Islet of Langerhans (tissue), 1 donor: ENCODE results near the gene EYS.

ENCODE experiments used
- FAIRE-seq: peaks from one replicate; lab custom pipeline; 2011; peaks lifted over from hg19 to GRCh38; lab: Jason Lieb, UNC

The EYS gene

GRCh38 chr6:64955435-64955848 lies 751.6 kb downstream of the EYS start:
- no peak for FAIRE-seq

GRCh38 chr6:64949257-64949656 lies 757.8 kb downstream of the EYS start:
- no peak for FAIRE-seq

DNA sequence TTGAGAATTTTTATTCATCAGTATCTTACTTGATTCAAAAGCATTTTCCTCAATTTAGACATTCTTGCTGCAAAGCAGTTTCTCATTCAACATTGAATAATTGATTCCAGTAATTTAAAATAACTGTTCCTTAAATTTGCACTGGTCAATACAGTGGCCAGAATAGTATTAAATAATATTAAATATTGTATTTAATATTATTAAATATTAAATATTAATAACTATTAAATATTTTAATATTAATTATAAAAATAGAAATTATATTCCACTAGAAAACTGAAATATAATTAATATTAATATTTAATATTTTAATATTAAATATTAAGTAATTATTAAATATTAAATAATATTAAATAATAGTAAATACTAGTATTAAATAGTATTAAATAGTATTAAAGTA lies 758.8 kb downstream of the EYS start:
- FAIRE-seq, result peak; percentile 76

DNA sequence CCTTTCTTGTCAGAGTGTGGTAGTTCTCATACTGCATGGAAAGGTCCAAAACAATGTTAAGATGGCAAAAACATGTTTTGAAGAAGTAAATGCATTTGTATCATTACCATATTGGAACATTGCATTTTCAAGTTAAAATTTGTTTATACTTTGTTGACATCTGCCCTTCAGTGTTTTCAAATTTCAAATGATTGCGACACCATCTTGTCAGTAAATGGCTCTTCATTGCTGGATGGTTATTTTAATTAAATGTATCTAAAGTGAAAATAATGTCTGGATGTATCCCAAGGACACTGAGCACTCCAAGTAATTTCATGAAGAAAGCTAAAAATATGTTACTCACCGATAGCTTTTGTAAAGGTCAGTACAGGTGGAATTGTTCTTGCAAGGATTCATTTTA lies 761.6 kb downstream of the EYS start:
- FAIRE-seq, result no peak

DNA sequence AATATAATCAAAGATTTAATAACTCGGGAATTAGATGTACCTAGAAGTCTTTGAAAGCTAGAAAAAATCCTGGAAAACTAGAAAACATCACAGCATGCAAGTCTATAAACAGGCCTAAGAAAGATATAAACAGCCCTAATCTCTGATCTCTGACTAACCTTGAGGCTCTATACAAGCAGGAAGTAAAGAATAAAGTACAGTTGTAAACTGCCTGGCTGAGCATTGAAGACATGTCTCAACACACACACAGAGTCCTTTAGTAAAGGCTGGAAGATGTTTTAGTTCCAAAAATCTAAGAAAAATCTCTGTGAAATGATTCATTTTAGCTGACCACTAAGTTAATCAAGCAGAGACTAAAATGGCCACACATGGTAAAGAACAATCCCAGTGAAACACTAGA lies 774.5 kb downstream of the EYS start:
- FAIRE-seq, result no peak

DNA sequence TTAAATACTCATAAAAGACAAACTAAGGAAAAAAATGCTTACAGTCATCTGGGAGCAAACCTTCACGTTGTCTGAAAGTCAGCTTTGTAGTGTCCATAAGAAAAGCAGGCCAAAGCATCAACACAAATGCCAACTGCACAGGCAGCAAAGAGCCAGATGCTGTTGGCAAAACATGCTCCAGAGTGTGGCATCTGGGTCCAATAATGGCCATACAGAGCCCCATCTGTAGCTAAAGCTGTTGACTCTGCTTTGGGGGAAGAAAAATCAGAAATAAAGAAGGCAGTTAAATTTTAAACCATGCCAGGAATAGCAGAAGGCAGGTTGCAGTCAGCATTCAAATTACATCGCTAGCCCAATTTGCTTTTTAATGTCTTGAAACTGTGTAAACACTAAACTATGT lies 776.3 kb downstream of the EYS start:
- FAIRE-seq, result no peak

DNA sequence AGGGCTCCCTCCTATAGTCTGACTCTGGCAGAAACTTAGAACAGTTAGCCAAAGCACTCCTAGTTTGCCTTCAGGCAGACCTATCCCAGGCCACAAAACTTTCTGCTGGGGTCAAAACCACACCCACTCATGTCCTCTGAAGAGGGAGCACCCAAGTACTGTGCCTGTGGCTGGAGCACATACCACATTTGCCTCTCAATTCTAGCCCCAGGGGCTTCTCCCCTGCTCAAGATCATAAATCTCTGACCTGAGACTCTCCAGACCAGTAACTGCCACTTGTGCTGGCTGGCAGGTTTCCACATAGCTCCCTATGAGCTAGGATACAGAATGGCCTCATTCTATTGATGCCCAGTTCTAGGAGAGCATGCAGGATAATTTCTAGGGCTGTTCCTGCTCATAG lies 781.0 kb downstream of the EYS start:
- no peak for FAIRE-seq

DNA sequence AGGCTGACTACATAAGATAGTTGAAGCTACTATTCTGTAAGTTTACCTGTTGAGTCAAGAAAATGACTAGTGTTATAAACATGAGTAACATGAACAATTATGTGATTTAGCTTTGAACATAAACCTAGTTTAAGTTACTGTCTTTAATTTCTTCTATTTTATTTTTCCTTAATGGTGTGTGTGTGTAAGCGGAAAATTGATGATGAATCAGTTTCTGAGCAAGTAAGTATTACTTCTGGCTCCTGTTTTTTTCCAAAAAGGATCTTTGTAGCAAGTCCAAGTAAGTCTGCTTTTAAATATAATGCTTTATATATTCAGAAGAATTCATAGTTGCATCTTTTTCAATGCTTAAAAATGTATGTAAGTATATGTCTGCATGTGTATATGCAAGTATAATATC lies 786.8 kb downstream of the EYS start:
- FAIRE-seq, result no peak

DNA sequence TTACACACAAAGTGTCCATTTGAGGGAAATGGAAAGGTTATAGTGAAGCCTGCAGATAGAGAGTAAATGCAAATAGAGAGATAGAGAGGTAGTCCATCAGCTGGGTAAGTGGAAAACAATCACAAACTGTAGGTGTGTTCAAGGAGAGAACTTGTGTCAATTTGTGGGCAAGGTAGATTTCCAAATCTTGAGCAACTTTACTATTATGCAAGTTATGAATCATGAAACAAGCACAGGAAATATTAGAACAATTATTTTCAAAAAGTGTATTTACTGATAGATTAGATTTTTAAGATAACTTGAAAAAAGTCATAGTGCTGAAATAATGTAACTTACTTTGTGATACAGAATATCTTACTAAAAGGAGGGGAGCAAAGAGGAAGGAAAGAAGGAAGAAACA lies 792.9 kb downstream of the EYS start:
- no peak for FAIRE-seq

- no peak for FAIRE-seq
Observed at GRCh38 chr6:64912966-64913365, 794.1 kb downstream of the EYS start.

- no peak for FAIRE-seq
Observed at GRCh38 chr6:64908104-64908503, 798.9 kb downstream of the EYS start.

DNA sequence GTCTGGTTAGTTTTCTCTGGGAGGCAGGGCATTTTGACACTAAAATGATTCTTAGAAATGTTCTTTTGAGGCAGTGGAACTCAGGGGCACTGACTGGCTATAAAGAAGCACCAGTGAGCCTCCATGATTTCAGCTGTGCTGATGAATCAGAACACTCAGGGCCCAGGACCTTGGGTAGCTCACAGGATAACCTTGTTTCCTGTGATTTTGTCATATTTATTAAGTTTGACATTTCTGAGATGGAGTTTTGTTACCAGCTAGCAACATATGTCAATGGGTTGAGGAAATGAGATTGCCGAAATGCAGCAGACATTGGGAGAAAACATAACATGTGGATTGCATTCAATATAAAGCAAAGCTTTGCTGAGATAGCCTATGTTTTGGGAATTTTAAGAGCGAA lies 802.4 kb downstream of the EYS start:
- no peak for FAIRE-seq

DNA sequence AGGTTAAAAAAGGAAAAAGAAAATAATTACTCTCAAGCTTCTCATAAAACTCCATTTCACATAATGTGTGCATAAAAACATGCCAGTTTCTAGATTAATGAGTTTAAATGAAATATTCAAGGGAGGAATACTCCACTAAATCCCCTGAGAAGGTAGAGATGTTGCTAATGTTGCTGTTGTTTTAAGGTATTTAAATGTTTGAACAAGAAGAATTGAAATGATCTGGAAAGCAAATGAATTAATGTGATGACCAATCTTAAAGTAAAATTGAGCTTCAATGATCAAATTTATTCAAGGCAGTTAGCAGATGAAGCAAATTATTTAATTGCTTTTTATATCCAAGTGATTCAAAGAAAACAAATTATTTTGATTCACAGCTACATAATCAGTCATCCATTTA lies 804.4 kb downstream of the EYS start:
- FAIRE-seq, result peak; percentile 86

DNA sequence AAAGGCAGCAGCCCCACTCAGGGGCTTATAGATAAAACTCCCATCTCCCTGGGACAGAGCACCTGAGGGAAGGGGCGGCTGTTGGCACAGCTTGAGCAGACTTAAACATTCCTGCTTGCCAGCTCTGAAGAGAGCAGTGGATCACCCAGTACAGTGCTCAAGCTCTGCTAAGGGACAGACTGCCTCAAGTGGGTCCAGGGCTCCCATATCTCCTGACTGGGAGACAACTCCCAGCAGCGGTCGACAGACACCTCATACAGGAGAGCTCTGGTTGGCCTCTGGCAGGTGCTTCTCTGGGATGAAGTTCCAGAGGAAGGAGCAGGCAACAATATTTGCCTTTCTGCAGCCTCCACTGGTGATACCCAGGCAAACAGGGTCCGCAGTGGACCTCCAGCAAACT lies 810.1 kb downstream of the EYS start:
- FAIRE-seq, result no peak

GRCh38 chr6:64895945-64896344 lies 811.1 kb downstream of the EYS start:
- no peak for FAIRE-seq

GRCh38 chr6:64890609-64891008 lies 816.4 kb downstream of the EYS start:
- FAIRE-seq, result no peak

- FAIRE-seq, result peak; percentile 5
Observed at GRCh38 chr6:64889144-64889543, 817.9 kb downstream of the EYS start.

DNA sequence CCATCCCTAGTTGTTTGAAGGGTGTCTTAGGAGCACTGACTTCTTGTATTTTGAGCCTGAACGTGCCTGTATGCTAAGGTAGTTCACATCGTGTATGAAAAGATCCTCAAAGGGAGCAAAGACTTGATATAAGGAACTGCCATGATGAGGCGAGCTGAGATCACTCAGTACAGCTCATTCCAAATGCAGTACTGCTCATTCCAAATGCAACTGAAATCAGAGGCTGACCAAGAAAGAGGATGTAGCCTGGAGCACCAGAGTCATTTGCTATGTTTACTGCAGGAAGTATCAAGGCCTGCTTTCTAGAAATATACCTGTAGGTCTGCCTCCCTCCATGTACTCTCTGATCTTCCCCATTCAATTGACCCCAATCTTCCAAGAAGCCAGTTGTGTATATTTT lies 832.2 kb downstream of the EYS start:
- no peak for FAIRE-seq

- no peak for FAIRE-seq
Observed at GRCh38 chr6:64872633-64873032, 834.4 kb downstream of the EYS start.

- no peak for FAIRE-seq
Observed at GRCh38 chr6:64861039-64861651, 845.9 kb downstream of the EYS start.

DNA sequence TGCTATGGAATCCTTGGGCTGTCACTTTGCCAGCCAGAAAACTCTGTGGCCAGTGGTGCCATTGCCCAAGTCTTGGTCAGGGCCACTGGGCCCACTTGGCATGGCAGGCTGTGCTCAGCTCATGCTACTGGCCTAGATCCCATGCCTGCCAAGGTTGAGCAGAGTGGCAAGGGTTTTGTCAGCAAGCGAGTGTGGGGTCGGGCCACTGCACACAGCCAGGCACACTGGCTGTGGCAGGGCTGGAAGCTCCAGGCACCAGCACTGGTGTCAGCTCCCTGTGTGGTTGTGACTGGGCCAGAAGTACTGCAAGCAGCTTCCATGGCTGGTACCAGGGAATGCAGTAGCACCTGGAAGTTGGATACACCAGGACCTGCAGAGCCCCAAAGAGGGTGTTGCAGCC lies 846.8 kb downstream of the EYS start:
- no peak for FAIRE-seq

GRCh38 chr6:64850121-64850520 lies 856.9 kb downstream of the EYS start:
- no peak for FAIRE-seq

- no peak for FAIRE-seq
Observed at GRCh38 chr6:64848467-64848866, 858.6 kb downstream of the EYS start.

DNA sequence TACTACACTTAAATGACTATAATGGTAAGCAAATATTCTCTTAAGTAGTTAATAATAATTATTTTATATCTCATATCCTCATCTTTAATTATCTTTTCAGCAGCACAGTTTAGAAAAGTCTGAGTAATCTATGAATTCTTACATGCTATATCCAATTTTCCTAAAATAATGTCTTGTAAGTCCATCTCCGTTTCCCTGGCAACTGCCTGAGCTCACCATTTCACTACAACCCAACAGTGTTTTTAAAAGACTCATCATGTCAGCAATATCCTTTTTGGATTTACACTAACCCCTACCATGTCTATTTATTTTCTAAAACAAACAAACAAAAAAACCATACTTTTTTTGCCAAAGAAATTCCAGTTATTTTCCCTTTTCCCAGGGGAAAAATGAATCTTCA lies 859.6 kb downstream of the EYS start:
- FAIRE-seq, result no peak

- FAIRE-seq, result no peak
Observed at GRCh38 chr6:64838726-64839125, 868.3 kb downstream of the EYS start.
